Dermis microvascular lymphatic vessel endothelial cell (primary cell): Measurements from ENCODE around the gene PCDHA1. TPM values are rescaled to one million over a fixed set of nuclear protein-coding genes. Genes with fewer than 3 reads are reported as not detected.

Experiments
- DNase-seq, 2 donors: peaks; one replicate each; pipeline versions ENCODE4 v3.0.0 to v3.0.0-alpha.2; 2010; ENCODE audit warnings: low read depth in 2 of 2
- total RNA-seq: library from RNA; depleted of rRNA; stranded (reverse); fragments of >200 nt; gene quantifications from 2 replicates; pipeline ENCODE4 v1.2.1, GENCODE V29; 2014

The PCDHA1 gene
- total RNA-seq, 1 donor from 2014 or later = not detected

DNA sequence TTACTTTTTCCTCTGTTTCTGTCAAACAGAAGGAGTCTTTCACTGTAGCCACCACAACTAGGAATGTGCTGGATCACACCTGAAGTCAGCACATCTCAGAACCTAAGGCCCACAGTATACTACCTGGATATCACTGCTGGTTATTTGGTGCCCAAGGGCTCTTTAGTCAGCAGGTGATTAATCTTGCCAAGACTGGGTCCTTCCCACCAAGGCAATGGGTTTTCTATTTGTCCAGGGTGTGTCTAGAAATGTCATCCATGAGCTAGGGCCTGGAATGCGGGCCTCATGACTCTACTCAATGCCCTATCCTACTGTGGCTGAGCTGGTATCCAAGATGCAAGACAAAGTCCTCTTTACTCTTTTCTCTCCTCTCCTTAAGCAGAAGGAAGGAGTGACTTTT lies 130.4 kb downstream of the PCDHA1 start:
- no peak for DNase-seq

DNA sequence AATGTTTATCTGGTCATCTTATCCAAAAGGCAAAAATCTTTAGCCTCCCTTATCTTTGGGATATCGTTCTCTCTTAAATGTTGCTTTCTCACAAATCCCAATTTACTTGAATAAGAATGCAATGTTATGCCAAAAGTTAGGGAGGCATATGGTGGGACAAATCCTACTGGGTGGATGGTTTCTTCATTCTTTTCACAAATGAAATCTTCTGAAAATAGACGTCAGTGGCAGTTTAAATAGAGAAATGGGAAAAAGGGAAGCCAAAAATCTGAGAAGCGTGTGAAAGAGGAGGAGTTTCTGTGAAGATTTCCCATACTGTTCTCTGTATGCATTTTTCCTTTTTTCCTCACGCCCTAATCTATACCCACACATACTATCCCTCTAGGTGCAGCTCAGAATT lies 137.7 kb downstream of the PCDHA1 start:
- DNase-seq = no peak

- DNase-seq = no peak
These were observed 140.0 kb downstream of the PCDHA1 start, which contains the start of gene PCDHAC1 for GRCh38 chr5:140925806-140926442. Gene PCDHAC1, plus strand, starts transcription at chr5:140926299. Its CDS starts 594 bp downstream, at chr5:140926893.

DNA sequence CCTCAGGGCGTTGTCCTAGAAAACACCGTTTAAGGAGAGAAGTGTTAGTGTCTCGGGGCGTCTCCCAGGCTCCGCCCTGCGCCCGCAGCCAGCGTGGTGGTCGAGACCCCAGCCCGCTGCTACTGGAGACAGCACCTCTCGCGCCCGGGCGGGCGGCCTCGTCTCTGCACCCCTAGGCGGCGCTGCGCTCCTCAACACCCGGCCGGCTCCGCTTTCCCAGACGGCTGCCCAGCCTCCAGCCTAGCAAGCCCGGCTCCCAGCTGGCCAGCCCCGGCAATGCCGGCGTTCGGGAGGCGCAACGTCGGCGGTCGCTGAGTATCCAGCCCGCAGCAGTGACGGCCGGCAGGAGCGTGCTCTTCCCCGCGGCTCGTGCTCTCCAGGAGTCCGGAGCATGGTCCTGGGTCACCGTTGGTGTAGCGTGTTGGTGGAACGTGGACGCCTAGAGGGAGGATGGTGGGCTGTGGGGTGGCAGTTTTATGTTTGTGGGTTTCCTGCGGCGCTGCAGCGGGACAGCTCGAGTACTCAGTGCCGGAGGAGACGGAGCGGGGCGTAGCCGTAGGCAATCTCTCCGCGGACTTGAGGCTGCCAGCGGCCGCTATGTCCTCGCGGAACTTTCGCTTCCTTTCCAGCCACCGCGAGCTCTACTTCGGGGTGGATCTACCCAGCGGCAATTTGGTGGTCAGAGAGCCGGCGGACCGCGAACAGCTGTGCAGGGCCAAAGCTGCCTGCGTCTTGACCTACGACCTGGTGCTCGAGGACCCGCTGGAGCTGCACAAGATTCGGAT lies 140.7 kb downstream of the PCDHA1 start:
- DNase-seq = peak; percentile 21 to 62

DNA sequence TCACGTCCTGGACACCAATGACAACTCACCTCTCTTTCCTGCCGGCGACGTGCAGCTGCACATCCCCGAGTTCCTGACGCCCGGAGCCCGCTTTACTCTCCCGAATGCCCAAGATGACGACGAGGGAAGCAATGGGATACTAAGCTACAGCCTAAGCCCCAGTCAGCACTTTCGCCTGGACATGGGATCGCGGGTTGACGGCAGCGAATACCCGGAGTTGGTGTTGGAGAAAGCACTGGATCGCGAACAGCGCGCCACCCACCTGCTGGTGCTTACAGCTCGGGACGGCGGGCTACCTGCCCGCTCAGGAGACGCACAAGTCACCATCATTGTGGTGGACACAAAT lies 141.3 kb downstream of the PCDHA1 start:
- no peak for DNase-seq

GRCh38 chr5:140934964-140935606 lies 149.1 kb downstream of the PCDHA1 start:
- no peak for DNase-seq

DNA sequence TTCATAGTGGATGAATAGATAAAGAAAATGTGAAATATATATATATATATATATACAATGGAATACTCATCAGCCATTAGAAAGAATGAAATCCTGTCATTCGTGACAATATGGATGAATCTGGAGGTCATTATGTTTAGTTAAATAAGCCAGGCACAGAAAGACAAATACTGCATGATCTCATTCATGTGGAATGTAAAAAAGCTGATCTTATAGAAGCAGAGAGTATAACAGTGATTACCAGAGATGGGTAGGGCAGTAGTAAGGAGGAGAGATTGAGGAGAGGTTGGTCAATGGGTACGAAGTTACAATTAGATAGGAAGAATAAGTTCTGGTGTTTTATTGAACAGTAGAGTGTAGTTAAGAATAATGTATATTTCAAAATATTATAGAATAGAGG lies 160.6 kb downstream of the PCDHA1 start:
- no peak for DNase-seq

- DNase-seq = no peak
These were observed 165.7 kb downstream of the PCDHA1 start for GRCh38 chr5:140951636-140952035.

DNA sequence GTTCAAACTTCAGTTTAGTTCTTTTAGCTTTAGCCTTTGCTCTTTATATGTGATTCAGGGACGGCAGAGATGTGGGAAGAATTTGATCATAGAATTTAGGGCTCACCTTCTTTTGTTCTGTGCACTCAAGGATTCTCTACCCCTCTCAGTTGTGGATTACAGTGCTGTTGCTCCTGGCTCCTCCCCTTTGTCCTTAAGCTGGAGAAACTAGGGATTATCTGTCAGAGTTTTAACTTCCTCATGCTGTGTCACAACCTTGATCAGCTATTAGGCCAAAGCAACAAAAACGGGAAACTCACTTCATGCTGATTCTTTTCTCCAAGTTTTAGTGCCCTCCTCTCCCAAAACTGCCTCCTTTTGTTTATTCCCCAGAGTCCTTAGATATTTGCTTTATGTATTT lies 167.3 kb downstream of the PCDHA1 start:
- no peak for DNase-seq

DNA sequence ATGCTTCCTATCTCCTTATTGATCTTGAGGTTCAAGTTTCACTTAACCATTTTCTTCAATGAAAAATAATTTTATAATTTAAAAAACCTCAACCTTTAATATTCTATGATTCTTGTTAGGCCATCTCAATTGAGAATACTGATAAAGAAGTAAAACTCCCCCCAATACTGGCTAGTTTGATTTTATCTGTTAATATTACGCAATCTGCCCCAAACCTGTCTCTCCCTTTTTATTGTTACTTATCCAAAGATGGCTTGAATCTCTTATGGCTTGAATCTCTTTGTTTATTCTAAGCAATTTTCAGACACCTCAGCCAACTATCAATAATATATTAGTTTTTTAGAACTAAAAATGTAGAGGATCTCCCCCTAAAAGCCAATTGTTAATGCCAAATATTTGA lies 176.2 kb downstream of the PCDHA1 start:
- no peak for DNase-seq

DNA sequence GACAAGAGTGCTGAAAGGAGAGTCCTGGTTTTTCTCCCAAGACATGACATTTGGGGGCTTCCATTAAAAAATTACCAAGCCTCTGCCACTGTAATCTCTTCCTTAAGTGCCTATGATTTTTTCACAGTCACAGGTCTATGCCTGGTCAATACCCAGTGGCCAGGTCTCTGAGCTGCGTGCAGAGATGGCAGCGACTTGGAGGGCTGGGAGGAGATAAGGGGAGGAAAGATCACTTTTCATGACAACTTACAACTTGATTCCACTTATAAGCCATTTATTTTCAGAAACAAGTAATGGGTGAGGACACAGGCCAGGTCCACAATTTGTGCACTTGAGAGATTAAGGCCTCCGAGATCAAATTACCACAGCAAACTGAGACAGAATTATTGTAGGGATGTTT lies 178.4 kb downstream of the PCDHA1 start:
- no peak for DNase-seq

GRCh38 chr5:140965905-140966292 lies 180.0 kb downstream of the PCDHA1 start:
- no peak for DNase-seq

GRCh38 chr5:140966293-140967225 lies 180.6 kb downstream of the PCDHA1 start, which contains the start of gene PCDHAC2:
Gene PCDHAC2, plus strand, starts transcription at chr5:140966476. Its CDS starts 291 bp downstream, at chr5:140966767.
- peak in 1 of 2 donors; percentile 20 for DNase-seq

DNA sequence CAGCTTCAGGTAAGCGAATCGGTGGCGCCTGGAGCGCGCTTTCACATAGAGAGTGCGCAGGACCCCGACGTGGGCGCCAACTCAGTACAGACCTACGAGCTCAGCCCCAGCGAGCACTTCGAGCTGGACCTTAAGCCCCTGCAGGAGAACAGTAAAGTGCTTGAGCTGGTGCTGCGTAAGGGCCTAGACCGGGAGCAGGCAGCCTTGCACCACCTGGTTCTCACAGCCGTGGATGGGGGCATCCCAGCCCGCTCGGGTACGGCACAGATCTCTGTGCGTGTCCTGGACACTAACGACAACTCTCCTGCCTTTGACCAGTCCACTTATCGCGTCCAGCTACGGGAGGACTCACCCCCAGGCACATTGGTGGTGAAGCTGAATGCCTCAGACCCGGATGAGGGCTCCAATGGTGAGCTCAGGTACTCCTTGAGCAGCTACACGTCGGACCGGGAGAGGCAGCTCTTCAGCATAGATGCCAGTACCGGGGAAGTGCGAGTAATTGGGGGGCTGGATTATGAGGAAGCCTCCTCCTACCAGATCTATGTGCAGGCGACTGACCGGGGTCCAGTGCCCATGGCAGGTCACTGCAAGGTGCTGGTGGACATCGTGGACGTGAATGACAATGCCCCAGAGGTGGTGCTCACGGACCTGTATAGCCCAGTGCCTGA lies 181.4 kb downstream of the PCDHA1 start:
- DNase-seq = no peak

- DNase-seq = no peak
These were observed 183.9 kb downstream of the PCDHA1 start for GRCh38 chr5:140969880-140970279.

- DNase-seq = no peak
These were observed 187.6 kb downstream of the PCDHA1 start for GRCh38 chr5:140973550-140973949.

GRCh38 chr5:140977003-140977402 lies 191.1 kb downstream of the PCDHA1 start:
- DNase-seq = no peak

- DNase-seq = no peak
These were observed 192.3 kb downstream of the PCDHA1 start for GRCh38 chr5:140978260-140978659.

DNA sequence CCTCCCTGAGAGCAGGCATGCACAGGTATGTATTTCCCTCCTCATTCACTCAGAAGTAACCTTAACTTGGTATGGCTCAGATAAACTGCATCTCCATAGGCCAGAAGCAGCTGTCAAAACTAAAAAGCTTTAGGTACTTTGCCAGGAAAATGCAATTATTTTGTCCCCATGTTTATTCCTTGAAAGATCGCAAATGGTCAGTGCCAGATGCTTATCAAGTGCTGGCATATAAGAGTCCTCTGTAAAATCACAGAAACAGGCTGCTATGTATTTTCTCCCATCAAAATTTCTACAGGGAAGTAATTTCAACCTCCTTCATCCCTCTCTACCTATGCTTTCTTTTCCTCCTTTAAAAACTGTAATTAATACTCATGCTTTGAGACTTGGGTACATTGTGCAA lies 193.0 kb downstream of the PCDHA1 start:
- no peak for DNase-seq

- no peak for DNase-seq
These were observed 196.3 kb downstream of the PCDHA1 start for GRCh38 chr5:140982083-140982716.
